Measurements from ENCODE around the gene CREB5.

GRCh38 chr7:28592861-28593260 is 180.5 kb downstream of the CREB5 start:
- no peak for TF ChIP-seq CTCF (IDR thresholded peaks at IDR 0.05)
- no peak for TF ChIP-seq POLR2A (IDR thresholded peaks at IDR 0.05)
